ENCODE data around the gene CARD19. TPM values are rescaled to one million over a fixed set of nuclear protein-coding genes. Genes with fewer than 3 reads are reported as not detected.
A peak's percentile ranks its signal among the peaks of the same experiment; 100 is the strongest.

CARD19 gene
- total and polyA plus RNA-seq, 9 of the 15 experiments (the other 6 are each of a cell fraction or from before 2014, with no cell fraction given), result 0.90 to 34.9 (median 14.6) TPM

DNA sequence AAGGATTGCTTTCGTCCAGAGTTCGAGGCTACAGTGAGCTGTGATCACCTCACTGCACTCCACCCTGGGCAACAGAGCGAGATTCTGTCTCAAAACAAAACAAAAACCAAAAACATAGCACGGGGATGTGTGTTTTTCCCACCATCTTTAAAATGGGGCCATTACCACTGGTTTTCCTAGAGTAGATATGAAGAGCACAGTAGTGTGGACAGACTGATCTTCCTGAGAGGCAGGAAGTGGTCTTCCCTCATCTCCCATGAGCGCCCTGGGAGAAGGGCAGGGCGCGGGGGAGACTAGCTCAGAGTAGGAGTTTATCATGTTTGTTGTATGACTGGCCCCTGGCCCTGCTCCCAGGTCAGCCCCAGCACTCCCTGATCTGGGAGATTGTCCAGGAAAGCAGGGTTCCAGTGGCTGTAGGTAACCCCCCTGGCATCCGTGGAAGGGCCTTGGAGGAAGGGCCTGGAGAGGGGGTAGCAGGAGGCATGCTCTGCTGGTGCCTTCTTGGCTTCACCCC lies 35.2 kb upstream of the CARD19 start (continued):
- TF ChIP-seq TAF9B (IDR thresholded peaks at IDR 0.05; ENCODE audit: partially characterized antibody), result no peak
- TF ChIP-seq SMAD1 (IDR thresholded peaks at IDR 0.05; ENCODE audit: low read depth, low read length, partially characterized antibody), result no peak
- TF ChIP-seq, protein P1, sequence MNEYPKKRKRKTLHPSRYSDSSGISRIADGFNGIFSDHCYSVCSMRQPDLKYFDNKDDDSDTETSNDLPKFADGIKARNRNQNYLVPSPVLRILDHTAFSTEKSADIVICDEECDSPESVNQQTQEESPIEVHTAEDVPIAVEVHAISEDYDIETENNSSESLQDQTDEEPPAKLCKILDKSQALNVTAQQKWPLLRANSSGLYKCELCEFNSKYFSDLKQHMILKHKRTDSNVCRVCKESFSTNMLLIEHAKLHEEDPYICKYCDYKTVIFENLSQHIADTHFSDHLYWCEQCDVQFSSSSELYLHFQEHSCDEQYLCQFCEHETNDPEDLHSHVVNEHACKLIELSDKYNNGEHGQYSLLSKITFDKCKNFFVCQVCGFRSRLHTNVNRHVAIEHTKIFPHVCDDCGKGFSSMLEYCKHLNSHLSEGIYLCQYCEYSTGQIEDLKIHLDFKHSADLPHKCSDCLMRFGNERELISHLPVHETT (CRISPR knock-in tag; conservative IDR thresholded peaks at IDR 0.05 in 1 of 2, IDR thresholded peaks at IDR 0.05 in 1 of 2), result peak in 1 of 2 experiments; percentile 75; a peak in 2 of 4 replicates
- no peak for TF ChIP-seq HNRNPH1 (optimal IDR thresholded peaks at IDR 0.05; ENCODE audit: low read depth, low read length)
- TF ChIP-seq NFE2 (IDR thresholded peaks at IDR 0.05; ENCODE audit: low read depth), result no peak
- no peak for TF ChIP-seq DDX20 (tag; IDR thresholded peaks at IDR 0.05; ENCODE audit: low read depth)
- TF ChIP-seq SMARCB1 (IDR thresholded peaks at IDR 0.05; ENCODE audit: insufficient read length, low read depth), result no peak
- TF ChIP-seq NFIC (IDR thresholded peaks at IDR 0.05), result peak; percentile 75
- TF ChIP-seq ZNF766 (CRISPR knock-in tag; conservative IDR thresholded peaks at IDR 0.05), result peak; percentile 67; the same call in 1 of the 2 replicates
- 0 out of 2 replicates have a peak, but pooled peaks have one; percentile 32 for TF ChIP-seq SMAD4 (CRISPR knock-in tag; conservative IDR thresholded peaks at IDR 0.05)
- TF ChIP-seq MTA3 (IDR thresholded peaks at IDR 0.05; ENCODE audit: borderline replicate concordance), result 0 out of 2 replicates have a peak, but pooled peaks have one; percentile 50
- peak; percentile 51 for TF ChIP-seq EGR1 (conservative IDR thresholded peaks at IDR 0.05)
- peak; percentile 55 for TF ChIP-seq TCF3 (CRISPR knock-in tag; IDR thresholded peaks at IDR 0.05)
- TF ChIP-seq ATF1 (CRISPR knock-in tag; IDR thresholded peaks at IDR 0.05), result no peak
- 0 out of 2 replicates have a peak, but pooled peaks have one; percentile 24 for TF ChIP-seq ATF1 (tag; IDR thresholded peaks at IDR 0.05)
- peak; percentile 82; the same call in 1 of the 2 replicates for TF ChIP-seq ZNF584 (CRISPR knock-in tag; IDR thresholded peaks at IDR 0.05; ENCODE audit: low read depth)
- TF ChIP-seq, protein P2, sequence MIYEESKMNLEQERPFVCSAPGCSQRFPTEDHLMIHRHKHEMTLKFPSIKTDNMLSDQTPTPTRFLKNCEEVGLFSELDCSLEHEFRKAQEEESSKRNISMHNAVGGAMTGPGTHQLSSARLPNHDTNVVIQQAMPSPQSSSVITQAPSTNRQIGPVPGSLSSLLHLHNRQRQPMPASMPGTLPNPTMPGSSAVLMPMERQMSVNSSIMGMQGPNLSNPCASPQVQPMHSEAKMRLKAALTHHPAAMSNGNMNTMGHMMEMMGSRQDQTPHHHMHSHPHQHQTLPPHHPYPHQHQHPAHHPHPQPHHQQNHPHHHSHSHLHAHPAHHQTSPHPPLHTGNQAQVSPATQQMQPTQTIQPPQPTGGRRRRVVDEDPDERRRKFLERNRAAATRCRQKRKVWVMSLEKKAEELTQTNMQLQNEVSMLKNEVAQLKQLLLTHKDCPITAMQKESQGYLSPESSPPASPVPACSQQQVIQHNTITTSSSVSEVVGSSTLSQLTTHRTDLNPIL (CRISPR knock-in tag; IDR thresholded peaks at IDR 0.05), result no peak
- TF ChIP-seq PHF8 (IDR thresholded peaks at IDR 0.05; ENCODE audit: borderline replicate concordance, low read length), result no peak; the same call in 1 of the 2 replicates
- TF ChIP-seq, protein P3, sequence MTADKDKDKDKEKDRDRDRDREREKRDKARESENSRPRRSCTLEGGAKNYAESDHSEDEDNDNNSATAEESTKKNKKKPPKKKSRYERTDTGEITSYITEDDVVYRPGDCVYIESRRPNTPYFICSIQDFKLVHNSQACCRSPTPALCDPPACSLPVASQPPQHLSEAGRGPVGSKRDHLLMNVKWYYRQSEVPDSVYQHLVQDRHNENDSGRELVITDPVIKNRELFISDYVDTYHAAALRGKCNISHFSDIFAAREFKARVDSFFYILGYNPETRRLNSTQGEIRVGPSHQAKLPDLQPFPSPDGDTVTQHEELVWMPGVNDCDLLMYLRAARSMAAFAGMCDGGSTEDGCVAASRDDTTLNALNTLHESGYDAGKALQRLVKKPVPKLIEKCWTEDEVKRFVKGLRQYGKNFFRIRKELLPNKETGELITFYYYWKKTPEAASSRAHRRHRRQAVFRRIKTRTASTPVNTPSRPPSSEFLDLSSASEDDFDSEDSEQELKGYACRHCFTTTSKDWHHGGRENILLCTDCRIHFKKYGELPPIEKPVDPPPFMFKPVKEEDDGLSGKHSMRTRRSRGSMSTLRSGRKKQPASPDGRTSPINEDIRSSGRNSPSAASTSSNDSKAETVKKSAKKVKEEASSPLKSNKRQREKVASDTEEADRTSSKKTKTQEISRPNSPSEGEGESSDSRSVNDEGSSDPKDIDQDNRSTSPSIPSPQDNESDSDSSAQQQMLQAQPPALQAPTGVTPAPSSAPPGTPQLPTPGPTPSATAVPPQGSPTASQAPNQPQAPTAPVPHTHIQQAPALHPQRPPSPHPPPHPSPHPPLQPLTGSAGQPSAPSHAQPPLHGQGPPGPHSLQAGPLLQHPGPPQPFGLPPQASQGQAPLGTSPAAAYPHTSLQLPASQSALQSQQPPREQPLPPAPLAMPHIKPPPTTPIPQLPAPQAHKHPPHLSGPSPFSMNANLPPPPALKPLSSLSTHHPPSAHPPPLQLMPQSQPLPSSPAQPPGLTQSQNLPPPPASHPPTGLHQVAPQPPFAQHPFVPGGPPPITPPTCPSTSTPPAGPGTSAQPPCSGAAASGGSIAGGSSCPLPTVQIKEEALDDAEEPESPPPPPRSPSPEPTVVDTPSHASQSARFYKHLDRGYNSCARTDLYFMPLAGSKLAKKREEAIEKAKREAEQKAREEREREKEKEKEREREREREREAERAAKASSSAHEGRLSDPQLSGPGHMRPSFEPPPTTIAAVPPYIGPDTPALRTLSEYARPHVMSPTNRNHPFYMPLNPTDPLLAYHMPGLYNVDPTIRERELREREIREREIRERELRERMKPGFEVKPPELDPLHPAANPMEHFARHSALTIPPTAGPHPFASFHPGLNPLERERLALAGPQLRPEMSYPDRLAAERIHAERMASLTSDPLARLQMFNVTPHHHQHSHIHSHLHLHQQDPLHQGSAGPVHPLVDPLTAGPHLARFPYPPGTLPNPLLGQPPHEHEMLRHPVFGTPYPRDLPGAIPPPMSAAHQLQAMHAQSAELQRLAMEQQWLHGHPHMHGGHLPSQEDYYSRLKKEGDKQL (CRISPR knock-in tag; IDR thresholded peaks at IDR 0.05; ENCODE audit: borderline replicate concordance), result no peak
- peak; percentile 71; the same call in 1 of the 2 replicates for TF ChIP-seq ZBTB17 (CRISPR knock-in tag; IDR thresholded peaks at IDR 0.05)
- no peak for TF ChIP-seq BDP1 (IDR thresholded peaks at IDR 0.05; ENCODE audit: insufficient read depth, insufficient read length)

Measured in K562 (cell line).